Adrenal gland (tissue), 12 donors: Measurements from ENCODE around the gene STRN4. TPM values are rescaled to one million over a fixed set of nuclear protein-coding genes. Genes with fewer than 3 reads are reported as not detected.
"Not testable (repeated sequence)": the region's sequence is repeated elsewhere in the genome, so short reads cannot be mapped to it uniquely, and the experiment has no call there.

Experiments
- DNase-seq, 7 donors: peaks; one replicate each; pipeline ENCODE4 v3.0.0-alpha.2; 2019 to 2020
- H3K27ac ChIP-seq, 5 donors: fragments of 200-600 bp; sonication (generic) in 4 of 5; 1 replicate in 3 of 5; 2 replicates in 2 of 5; pipeline versions ENCODE4 v1.5.1 to v1.8.0; 2016 to 2020; ENCODE audit warnings: mild to moderate bottlenecking in 1 of 5
- H3K27me3 ChIP-seq: fragments of 200-600 bp; 2 replicates; pipeline ENCODE4 v1.8.0; 2021
- H3K36me3 ChIP-seq, 2 donors: fragments of 200-600 bp; replicated peaks in 1 of 2; 1 replicate in 1 of 2; 2 replicates in 1 of 2; pipeline versions ENCODE4 v1.5.1 to v1.8.0; 2018 to 2022
- H3K4me1 ChIP-seq, 2 donors: fragments of 200-600 bp; replicated peaks in 1 of 2; 1 replicate in 1 of 2; 2 replicates in 1 of 2; pipeline versions ENCODE4 v1.5.1 to v1.8.0; 2018 to 2021
- H3K4me3 ChIP-seq, 4 donors: fragments of 200-600 bp; sonication (generic) in 3 of 4; one replicate each; pipeline ENCODE4 v1.5.1; 2016 to 2018
- H3K9me3 ChIP-seq, 3 donors: fragments of 200-600 bp; sonication (generic) in 1 of 3; replicated peaks in 1 of 3; 1 replicate in 2 of 3; 2 replicates in 1 of 3; pipeline versions ENCODE4 v1.5.1 to v1.8.0; 2016 to 2021
- POLR2A ChIP-seq, 2 donors: fragments of 450-650 bp; IDR thresholded peaks; one replicate each; pipeline ENCODE4 v1.6.1; 2017; ENCODE audit warnings: antibody characterized with exemption in 2 of 2, mild to moderate bottlenecking in 2 of 2, moderate library complexity in 1 of 2
- WGBS, 4 donors: extraction: QIAGEN DNeasy Blood & Tissue Kit in 2 of 4; methylation state at CpG; one replicate each; pipeline versions ENCODE4 v1.1.5 to v1.1.7; 2013 to 2017; 5-methylcytosine and 5-hydroxymethylcytosine counted together
- intact Hi-C, 2 donors: fragments of 100-400 bp; cut with DNase I; formaldehyde crosslinking; loops; one replicate each; pipeline versions ENCODE4 v1.14.1 to v1.15.0; 2022 to 2023
- polyA plus RNA-seq, 3 donors: library from polyadenylated mRNA; stranded (reverse); fragments of 200-250 nt in 2 of 3; fragments of 350-450 nt in 1 of 3; fragmentation: Illumina TruSeq in 1 of 3; extraction: RNeasy Lipid Tissue Mini Kit (QIAGEN cat#74804) in 1 of 3; gene quantifications; one replicate each; pipeline ENCODE4 v1.2.3, GENCODE V29; 2013 to 2014
- total RNA-seq, 9 donors: library from RNA; depleted of rRNA in 4 of 9; stranded (reverse); fragments of >200 nt in 4 of 9; fragments of 120-200 nt in 1 of 9; fragmentation: NEBNext Ultra II Directional in 1 of 9; extraction: Animal tissue kit (Norgen Biotek cat#: 25700) in 1 of 9; gene quantifications; one replicate each; pipeline versions ENCODE4 v1.1.0 to v1.2.4, GENCODE V29; 2013 to 2023
- TF ChIP-seq, protein P1 (sequence below), 6 experiments: fragments of 450-650 bp in 4 of 6; fragments of 200-600 bp in 2 of 6; sonication (generic) in 1 of 6; IDR thresholded peaks; 1 replicate in 5 of 6; 2 replicates in 1 of 6; pipeline versions ENCODE4 v1.5.1 to v1.8.0; 2016 to 2021; ENCODE audit warnings: antibody characterized with exemption in 6 of 6, mild to moderate bottlenecking in 2 of 6, moderate library complexity in 1 of 6
- donor health status: healthy with polysubstance abuse.
- donor health status: Bipolar disorder and iron deficiency.
- donor health status: DM: yes; HTN: yes; CAD: no.
- donor health status: DM: no; HTN: no; CAD: no.
- donor health status: DM: no; HTN: no; CAD: no.
- donor health status: DM: yes; HTN: yes; CAD: no.

The STRN4 gene
- total and polyA plus RNA-seq, 12 donors, result 22.3 to 92.8 (median 65.8) TPM

- intact Hi-C loops, result no loop called here
- Histone ChIP-seq H3K27ac (peak overlapping the region in 2 of 5 donors; percentile 47 to 89), H3K9me3 (no peaks in the 10 kb centered on the region), H3K4me3 (peak overlapping the region in 1 of 4 donors; percentile 29), H3K36me3 (peaks cover 0 to 23% of the 10 kb centered on the region in 2 donors), H3K27me3 (peaks cover 4% of the 10 kb centered on the region), H3K4me1 (peaks cover 0 to 19% of the 10 kb centered on the region in 2 donors)
- DNase-seq, result peak in 6 of 7 donors; percentile 26 to 70 (median 63)
- whole genome bisulfite sequencing, 4 donors, result 48 to 64% (median 52%) methylated on average over 10 to 17 of the region's 17 CpGs
- TF ChIP-seq, protein P1, sequence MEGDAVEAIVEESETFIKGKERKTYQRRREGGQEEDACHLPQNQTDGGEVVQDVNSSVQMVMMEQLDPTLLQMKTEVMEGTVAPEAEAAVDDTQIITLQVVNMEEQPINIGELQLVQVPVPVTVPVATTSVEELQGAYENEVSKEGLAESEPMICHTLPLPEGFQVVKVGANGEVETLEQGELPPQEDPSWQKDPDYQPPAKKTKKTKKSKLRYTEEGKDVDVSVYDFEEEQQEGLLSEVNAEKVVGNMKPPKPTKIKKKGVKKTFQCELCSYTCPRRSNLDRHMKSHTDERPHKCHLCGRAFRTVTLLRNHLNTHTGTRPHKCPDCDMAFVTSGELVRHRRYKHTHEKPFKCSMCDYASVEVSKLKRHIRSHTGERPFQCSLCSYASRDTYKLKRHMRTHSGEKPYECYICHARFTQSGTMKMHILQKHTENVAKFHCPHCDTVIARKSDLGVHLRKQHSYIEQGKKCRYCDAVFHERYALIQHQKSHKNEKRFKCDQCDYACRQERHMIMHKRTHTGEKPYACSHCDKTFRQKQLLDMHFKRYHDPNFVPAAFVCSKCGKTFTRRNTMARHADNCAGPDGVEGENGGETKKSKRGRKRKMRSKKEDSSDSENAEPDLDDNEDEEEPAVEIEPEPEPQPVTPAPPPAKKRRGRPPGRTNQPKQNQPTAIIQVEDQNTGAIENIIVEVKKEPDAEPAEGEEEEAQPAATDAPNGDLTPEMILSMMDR (IDR thresholded peaks at IDR 0.05), result no peak
- TF ChIP-seq POLR2A (IDR thresholded peaks at IDR 0.05), result no peak
Observed at GRCh38 chr19:46784262-46785053, 38.2 kb upstream of the STRN4 start.

DNA sequence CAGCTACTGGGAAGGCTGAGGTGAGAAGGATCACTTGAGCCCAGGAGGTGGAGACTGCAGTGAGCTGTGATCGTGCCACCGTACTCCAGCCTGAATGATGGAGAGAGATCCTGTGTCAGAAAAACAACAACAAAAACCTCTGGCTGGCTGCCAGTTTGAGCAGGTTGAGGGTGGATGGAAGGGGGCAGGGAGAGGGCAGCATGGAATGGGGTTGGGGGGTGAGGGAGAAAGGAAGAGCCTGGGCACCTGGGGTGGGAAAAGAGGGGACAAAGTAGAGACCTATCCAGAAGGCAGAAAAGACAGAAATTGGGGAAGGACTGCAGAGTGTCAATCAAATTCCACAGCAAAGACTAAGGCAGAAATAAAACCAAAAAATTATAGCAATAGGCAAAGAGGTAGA, 37.4 kb upstream of the STRN4 start:
- no peak for TF ChIP-seq POLR2A (IDR thresholded peaks at IDR 0.05)
- TF ChIP-seq, protein P1 (IDR thresholded peaks at IDR 0.05), result no peak
- H3K4me3 ChIP-seq, result no peak overlapping the region

GRCh38 chr19:46782355-46783019, 36.2 kb upstream of the STRN4 start:
- intact Hi-C loops, result no loop called here
- H3K27ac ChIP-seq, result no peak overlapping the region
- 86 to 94% (median 88%) methylated on average over 3 to 7 of the region's 7 CpGs for WGBS, 4 donors
- TF ChIP-seq, protein P1 (IDR thresholded peaks at IDR 0.05), result no peak
- TF ChIP-seq POLR2A (IDR thresholded peaks at IDR 0.05), result no peak
- H3K36me3 ChIP-seq, result peaks cover 0 to 34% of the 10 kb centered on the region in 2 donors
- DNase-seq, result no peak
- H3K4me3 ChIP-seq, result no peak overlapping the region
- peaks cover 0 to 14% of the 10 kb centered on the region in 2 donors for H3K4me1 ChIP-seq
- no peaks in the 10 kb centered on the region for H3K9me3 ChIP-seq
- peaks cover 4% of the 10 kb centered on the region for H3K27me3 ChIP-seq

More for the DNA sequence above, 37.4 kb upstream of the STRN4 start:
- peaks cover 0 to 26% of the 10 kb centered on the region in 2 donors for H3K36me3 ChIP-seq
- intact Hi-C loops, result no loop called here
- no peaks in the 10 kb centered on the region for H3K9me3 ChIP-seq
- H3K4me1 ChIP-seq, result peaks cover 0 to 15% of the 10 kb centered on the region in 2 donors
- no peak overlapping the region for H3K27ac ChIP-seq
- no peak for DNase-seq
- H3K27me3 ChIP-seq, result peaks cover 4% of the 10 kb centered on the region
- WGBS, 4 donors, result 35 to 46% (median 44%) methylated on average over 2 of the region's 2 CpGs

- TF ChIP-seq, protein P1 (IDR thresholded peaks at IDR 0.05), result peak in 2 of 6 experiments; percentile 20 to 29
- H3K4me1 ChIP-seq, H3K27me3 ChIP-seq, intact Hi-C loops, DNase-seq, H3K9me3 ChIP-seq, H3K4me3 ChIP-seq: not testable (repeated sequence)
- 82 to 85% (median 85%) methylated on average over 12 of the region's 12 CpGs for WGBS, 4 donors
- H3K36me3 ChIP-seq, result peaks cover 0 to 62% of the 10 kb centered on the region in 2 donors
- H3K27ac ChIP-seq, result peak overlapping the region in 1 of 5 donors; percentile 27
Observed at GRCh38 chr19:46777956-46778645, 31.9 kb upstream of the STRN4 start.
